GM18519 (cell line): ENCODE data around the gene FRMD3.
"Not testable (repeated sequence)": the region's sequence is repeated elsewhere in the genome, so short reads cannot be mapped to it uniquely, and the experiment has no call there.

ENCODE experiments used
- ATAC-seq: cut with Tn5 transposase; IDR thresholded peaks from one replicate; pipeline ENCODE4 v1.9.1; 2021; ENCODE audit warnings: mild to moderate bottlenecking, moderate library complexity; ENCODE audit not compliant: unreplicated experiment, low FRiP score

FRMD3 gene

GRCh38 chr9:83403527-83404238 is 134.5 kb downstream of the FRMD3 start:
- ATAC-seq: no peak

DNA sequence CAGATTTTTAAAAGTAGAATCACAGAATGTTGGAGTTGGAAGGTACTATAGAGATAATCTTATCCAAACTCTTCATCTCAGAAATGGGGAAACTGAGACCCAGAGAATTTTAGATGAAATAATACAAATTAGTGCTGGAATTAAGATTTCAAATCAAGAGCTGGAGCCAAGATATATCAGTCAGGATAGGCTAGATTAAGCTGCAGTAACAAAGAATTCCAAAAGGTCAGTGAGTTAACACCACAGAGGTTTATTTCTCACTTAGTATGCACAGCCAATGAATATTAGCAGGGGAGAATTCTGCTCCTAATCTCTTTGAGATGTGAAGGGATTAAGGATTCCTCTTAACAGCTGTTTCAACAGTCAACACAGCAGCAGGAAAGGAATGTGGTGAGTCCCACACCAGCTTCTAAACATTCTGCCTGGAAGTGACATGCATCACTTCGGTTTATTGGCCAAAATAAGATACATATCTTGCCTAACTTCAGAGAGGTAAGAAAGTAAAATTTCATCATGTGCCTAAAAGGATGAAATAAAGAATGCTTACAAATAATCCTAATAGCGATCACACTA is 136.8 kb downstream of the FRMD3 start:
- no peak for ATAC-seq

- ATAC-seq: no peak
Measured at GRCh38 chr9:83396813-83397212, 141.4 kb downstream of the FRMD3 start.

GRCh38 chr9:83396342-83396741 is 141.9 kb downstream of the FRMD3 start:
- no peak for ATAC-seq

DNA sequence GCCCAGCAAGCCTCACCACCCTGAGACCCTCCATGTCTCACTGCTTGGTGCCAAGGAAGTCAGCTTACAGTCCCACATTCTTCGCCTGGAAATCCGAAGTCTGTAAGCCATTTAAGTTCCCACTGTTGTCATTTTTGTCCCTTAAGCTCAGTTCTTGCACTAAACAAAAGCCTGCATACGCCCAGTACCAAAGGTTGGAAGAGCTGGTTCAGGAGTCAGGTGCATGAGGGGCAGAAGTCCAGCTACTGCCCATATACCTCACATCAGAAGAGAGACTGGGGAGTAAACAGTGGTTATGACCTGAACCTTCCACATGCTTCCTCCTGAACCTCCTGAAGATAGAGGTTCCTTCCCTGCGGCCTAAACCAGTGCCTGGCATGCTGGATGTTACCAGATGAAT is 146.0 kb downstream of the FRMD3 start:
- no peak for ATAC-seq

DNA sequence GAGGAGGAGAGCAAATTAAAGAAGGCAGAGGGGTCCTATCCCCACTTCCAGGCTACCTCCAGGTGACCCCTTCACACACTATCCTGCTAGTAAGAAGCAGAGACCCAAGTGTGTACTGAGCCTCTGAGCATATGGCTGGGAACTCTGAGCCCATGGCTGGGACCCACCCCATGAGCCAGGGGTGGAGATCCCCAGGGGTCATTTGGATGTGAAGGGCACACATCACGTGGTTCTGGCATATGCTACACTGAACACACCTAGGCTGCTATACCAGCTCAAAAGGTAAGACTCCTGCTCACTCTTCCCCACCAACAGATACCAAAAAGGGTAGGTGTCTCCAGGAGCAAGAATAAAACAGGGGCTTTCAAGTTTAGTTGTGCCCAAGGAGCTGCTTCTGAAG is 149.9 kb downstream of the FRMD3 start:
- ATAC-seq: no peak

- no peak for ATAC-seq
Measured at GRCh38 chr9:83387401-83388185, 150.6 kb downstream of the FRMD3 start.

GRCh38 chr9:83385317-83385716 is 152.9 kb downstream of the FRMD3 start:
- ATAC-seq: no peak

DNA sequence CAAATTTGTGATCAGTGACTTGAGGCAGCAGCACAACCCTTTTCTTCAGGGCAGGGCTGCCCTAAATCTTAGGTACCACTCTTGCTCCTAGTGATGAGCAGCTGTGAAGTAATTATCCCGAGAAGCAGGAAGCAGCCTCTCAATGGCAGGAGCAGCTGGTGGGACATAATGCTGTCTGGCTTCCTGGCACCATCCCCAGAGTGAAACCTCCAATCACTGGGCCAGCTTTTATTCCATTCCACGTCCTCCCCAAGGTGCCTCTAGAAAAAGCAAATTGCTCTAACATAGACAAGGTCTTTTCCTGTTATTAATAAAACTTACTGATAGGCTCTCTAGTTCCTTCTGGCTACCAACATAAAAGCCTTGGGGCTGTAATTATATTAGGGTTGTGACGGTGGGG is 154.0 kb downstream of the FRMD3 start:
- no peak for ATAC-seq

GRCh38 chr9:83383034-83383433 is 155.2 kb downstream of the FRMD3 start:
- no peak for ATAC-seq

GRCh38 chr9:83382421-83382820 is 155.8 kb downstream of the FRMD3 start:
- ATAC-seq: no peak

DNA sequence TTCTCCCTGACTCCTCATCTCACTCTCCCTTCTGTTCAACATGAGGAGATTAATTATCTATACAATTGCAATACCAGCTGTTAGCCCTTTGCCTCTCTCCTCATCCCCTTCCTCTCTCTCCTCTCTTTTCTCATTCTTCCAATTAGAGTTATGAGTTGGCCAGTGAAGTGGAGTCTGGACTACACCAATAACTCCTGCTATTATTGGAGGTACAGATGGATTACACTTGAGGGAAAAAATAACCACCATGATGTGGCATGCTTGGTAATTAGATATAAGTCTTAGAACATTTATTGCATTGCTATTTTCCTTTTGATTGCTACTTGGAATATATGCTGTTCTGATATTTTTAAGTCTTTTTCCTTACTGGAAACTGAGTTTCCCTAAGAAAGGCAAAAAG is 159.2 kb downstream of the FRMD3 start:
- no peak for ATAC-seq

- no peak for ATAC-seq
Measured at GRCh38 chr9:83372957-83373356, 165.2 kb downstream of the FRMD3 start.

DNA sequence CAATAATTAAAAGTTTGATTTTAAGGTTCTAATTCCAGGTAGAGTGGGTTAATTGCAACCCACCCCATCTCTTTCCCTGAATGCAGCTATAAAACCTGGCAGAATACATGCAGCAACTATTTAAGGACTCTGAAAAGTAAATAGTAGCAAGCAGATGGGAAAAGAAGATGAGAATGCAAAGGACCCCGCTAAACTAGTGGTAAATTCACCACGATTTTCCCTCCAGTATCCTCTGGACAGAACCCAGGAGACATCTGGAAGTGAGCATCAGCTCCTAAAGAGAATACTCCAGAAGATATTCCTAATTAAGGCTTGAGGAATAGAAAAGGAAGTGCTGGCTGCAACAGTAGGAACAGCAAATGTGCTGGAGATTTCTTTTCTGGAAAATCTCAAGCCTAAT is 170.9 kb downstream of the FRMD3 start:
- no peak for ATAC-seq

DNA sequence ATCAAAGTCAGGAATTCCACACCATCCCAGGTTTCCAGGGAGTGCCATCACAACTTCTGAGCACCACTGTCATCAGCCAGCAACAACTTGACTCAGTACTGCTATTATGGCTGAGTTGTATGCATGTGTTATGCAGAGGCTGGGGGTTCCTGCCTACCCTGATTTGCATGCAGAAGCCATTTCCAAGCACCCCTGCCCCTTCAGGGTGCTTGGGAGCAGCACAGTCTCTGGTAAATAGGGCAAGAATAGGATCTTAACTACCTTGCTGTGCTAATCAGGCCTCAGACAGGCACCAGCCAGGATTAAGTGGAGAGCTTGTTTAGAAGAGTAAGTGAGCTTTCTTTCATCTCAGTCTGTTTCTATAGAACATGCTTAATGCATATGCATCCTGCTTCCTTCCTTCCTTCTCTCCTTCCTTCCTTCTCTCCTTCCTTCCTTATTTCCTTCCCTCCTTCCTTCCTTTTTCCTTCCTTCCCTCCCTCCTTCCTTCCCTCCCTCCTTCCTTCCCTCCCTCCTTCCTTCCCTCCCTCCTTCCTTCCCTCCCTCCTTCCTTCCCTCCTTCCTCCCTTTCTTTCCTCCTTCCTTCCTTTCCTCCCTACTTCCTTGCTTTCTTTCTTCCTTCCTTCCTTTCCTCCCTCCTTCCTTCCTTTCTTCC is 175.7 kb downstream of the FRMD3 start:
- ATAC-seq: no peak

GRCh38 chr9:83359039-83359438 is 179.2 kb downstream of the FRMD3 start:
- no peak for ATAC-seq

DNA sequence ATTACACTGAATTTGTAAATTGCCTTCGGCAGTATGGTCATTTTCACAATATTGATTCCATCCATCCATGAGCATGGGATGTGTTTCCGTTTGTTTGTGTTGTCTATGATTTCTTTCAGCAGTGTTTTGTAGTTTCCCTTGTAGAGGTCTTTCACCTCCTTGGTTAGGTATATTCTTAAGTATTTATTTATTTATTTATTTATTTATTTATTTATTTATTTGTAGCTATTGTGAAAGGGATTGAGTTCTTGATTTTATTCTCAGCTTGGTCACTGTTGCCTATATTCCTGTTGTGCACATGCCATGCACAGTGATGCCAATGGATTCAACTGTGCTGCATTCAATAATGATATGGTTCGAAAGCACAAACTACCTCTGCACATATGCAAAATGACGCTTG is 179.7 kb downstream of the FRMD3 start:
- not testable (repeated sequence) for ATAC-seq

- no peak for ATAC-seq
Measured at GRCh38 chr9:83355729-83356151, 182.5 kb downstream of the FRMD3 start.

DNA sequence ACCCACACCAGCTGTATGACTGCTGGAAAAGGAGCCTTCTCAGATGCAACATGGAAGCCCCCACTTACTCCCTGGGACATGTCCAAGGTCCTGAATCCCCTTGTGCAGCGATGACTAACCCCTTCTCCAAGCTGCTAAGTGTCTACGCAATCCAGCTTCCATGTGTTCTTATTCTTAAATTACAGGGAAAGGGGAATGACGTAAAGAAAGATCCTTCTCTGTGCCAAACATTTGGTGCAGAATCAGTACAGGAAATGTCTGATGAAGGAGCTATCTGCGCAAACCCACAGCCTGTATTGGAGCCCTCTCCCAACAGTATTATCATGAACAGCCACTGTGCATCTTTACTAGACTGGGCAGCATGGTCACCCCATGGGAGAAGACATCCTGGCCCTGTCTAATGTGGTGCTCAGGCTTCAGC is 183.2 kb downstream of the FRMD3 start:
- no peak for ATAC-seq

GRCh38 chr9:83349031-83349430 is 189.2 kb downstream of the FRMD3 start:
- ATAC-seq: no peak
